BJ (cell line): ENCODE data around the gene MRPL48. TPM values are rescaled to one million over a fixed set of nuclear protein-coding genes. Genes with fewer than 3 reads are reported as not detected.

Experiments
- CTCF ChIA-PET: fragments of 350-600 bp; formaldehyde crosslinking; extraction: SDS; loops from one replicate; lab custom pipeline; 2021; ENCODE audit warnings: antibody characterized with exemption, inconsistent platforms; lab: Yijun Ruan, JAX
- POLR2A ChIA-PET: fragments of 300-600 bp; sonication (Branson Sonifier 250); formaldehyde crosslinking; extraction: SDS; loops from one replicate; lab custom pipeline; 2021; ENCODE audit warnings: antibody characterized with exemption; lab: Charles Lee
- DNase-seq: peaks from one replicate; pipeline ENCODE4 v3.0.0-alpha.2; 2011; ENCODE audit warnings: low read depth
- H3K27me3 ChIP-seq: 2 replicates; pipeline ENCODE4 v1.6.0; 2011; ENCODE audit warnings: low read length; ENCODE audit not compliant: control insufficient read depth, insufficient read depth
- H3K36me3 ChIP-seq: 2 replicates; pipeline ENCODE4 v1.5.1; 2011; ENCODE audit warnings: low read length; ENCODE audit not compliant: control insufficient read depth, insufficient read depth
- H3K4me3 ChIP-seq: 2 replicates; pipeline ENCODE4 v1.5.1; 2011; ENCODE audit warnings: low read depth, mild to moderate bottlenecking, control low read depth, low read length
- polyA plus RNA-seq: library from polyadenylated mRNA; depleted of rRNA; stranded (reverse); fragments of >200 nt; gene quantifications from 2 replicates; pipeline ENCODE4 v1.2.3, GENCODE V29; 2011
- TF ChIP-seq, protein P1 (sequence below): IDR thresholded peaks from 2 replicates; pipeline ENCODE4 v1.5.1; 2011; ENCODE audit warnings: low read depth, mild to moderate bottlenecking, control low read depth, inconsistent platforms, low read length, moderate library complexity; ENCODE audit not compliant: insufficient read depth

The MRPL48 gene
- polyA plus RNA-seq, 1 experiment: 52.3 TPM

DNA sequence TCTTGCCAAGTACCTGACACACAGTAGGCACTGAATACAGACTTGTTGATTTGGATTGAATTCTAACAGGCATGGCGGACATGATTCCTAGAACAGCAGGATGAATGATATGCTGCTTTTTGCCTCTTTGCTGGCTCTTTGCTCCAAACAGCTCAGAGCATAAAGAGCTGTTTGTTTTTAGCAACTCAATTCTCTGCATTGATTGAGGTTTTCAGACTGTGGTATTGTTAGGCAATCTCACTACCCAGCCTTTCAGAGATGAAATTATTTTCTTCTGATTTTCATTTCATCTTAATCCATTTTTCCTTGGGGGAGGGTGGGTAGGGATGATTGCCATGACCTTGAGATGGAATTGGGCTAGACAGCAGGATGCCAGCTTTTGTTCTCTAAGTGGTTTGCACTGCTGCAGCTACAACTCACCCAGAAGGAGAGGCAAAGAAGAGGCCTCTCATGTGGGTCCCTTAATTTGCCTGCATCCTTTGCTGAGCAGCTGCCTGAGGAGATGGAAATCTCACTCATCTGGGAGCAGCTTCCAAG, 68.4 kb downstream of the MRPL48 start:
- ChIA-PET CTCF (interaction anchor here (1.0 to 1.1 kb wide), 2 partner anchors 10 to 53 kb away, joined by 3 read pairs; no protein-coding TSS in a partner anchor), POLR2A (no interaction called here)
- H3K27me3 ChIP-seq: no peaks in the 10 kb centered on the region

GRCh38 chr11:73859671-73860070, 72.0 kb downstream of the MRPL48 start:
- POLR2A ChIA-PET: no interaction called here
- Histone ChIP-seq H3K36me3 (no peaks in the 10 kb centered on the region), H3K27me3 (no peaks in the 10 kb centered on the region), H3K4me3 (no peak overlapping the region)
- DNase-seq: no peak
- TF ChIP-seq, protein P1, sequence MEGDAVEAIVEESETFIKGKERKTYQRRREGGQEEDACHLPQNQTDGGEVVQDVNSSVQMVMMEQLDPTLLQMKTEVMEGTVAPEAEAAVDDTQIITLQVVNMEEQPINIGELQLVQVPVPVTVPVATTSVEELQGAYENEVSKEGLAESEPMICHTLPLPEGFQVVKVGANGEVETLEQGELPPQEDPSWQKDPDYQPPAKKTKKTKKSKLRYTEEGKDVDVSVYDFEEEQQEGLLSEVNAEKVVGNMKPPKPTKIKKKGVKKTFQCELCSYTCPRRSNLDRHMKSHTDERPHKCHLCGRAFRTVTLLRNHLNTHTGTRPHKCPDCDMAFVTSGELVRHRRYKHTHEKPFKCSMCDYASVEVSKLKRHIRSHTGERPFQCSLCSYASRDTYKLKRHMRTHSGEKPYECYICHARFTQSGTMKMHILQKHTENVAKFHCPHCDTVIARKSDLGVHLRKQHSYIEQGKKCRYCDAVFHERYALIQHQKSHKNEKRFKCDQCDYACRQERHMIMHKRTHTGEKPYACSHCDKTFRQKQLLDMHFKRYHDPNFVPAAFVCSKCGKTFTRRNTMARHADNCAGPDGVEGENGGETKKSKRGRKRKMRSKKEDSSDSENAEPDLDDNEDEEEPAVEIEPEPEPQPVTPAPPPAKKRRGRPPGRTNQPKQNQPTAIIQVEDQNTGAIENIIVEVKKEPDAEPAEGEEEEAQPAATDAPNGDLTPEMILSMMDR: no peak
- CTCF ChIA-PET: no interaction called here

More for the DNA sequence above, 68.4 kb downstream of the MRPL48 start:
- no peaks in the 10 kb centered on the region for H3K36me3 ChIP-seq
- H3K4me3 ChIP-seq: no peak overlapping the region
- TF ChIP-seq, protein P1: no peak
- DNase-seq: no peak

DNA sequence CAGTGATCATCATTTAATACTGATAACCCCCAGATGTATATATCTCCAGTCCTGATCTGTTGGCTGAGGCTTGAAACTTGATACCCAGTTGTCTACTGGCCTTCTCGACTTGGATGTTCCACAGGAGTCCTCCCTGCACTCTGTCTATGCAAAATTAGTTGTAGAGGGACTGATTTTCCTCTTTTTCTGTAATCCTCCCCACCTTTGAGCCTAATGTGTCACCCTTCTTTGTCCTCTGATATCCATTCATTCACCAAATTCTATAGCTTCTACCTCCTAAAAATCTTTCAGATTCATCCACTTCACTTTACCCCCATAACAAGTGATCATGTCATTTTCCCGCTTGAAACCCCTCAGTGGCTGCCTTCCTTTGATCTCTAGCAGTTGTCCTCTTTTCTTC, 72.5 kb downstream of the MRPL48 start:
- no peak for DNase-seq
- ChIA-PET POLR2A (no interaction called here), CTCF (no interaction called here)
- no peaks in the 10 kb centered on the region for H3K36me3 ChIP-seq
- TF ChIP-seq, protein P1: no peak
- no peak overlapping the region for H3K4me3 ChIP-seq
- no peaks in the 10 kb centered on the region for H3K27me3 ChIP-seq

DNA sequence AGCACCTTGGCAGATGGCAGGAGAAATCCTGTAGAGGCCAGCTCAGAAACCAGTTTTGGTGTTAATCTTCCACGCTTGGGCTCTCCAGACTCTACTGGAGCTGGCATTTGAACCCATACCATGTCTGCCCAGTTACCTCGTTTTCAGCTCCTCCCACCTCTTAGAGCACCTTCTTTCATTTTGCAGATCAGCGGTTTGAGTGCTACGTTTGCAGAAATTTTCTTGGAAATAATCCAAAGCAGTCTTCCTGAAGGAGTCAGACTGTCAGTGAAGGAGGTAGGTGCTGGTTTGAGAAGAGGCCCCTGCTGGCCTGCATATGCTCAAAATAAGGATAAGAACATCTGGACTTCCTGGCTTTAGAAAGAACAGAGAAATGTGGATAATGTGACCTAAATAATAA, 75.3 kb downstream of the MRPL48 start:
- no peak overlapping the region for H3K4me3 ChIP-seq
- POLR2A ChIA-PET: no interaction called here
- TF ChIP-seq, protein P1: no peak
- H3K36me3 ChIP-seq: no peaks in the 10 kb centered on the region
- no peaks in the 10 kb centered on the region for H3K27me3 ChIP-seq
- no peak for DNase-seq
- CTCF ChIA-PET: no interaction called here

- H3K27me3 ChIP-seq: no peaks in the 10 kb centered on the region
- no peak for DNase-seq
- H3K36me3 ChIP-seq: no peaks in the 10 kb centered on the region
- POLR2A ChIA-PET: no interaction called here
- TF ChIP-seq, protein P1: no peak
- H3K4me3 ChIP-seq: no peak overlapping the region
- CTCF ChIA-PET: interaction anchor here (1.4 kb wide), 1 partner anchor 10 kb away, joined by 3 read pairs; no protein-coding TSS in a partner anchor
These were observed 78.5 kb downstream of the MRPL48 start for GRCh38 chr11:73866095-73866579.
